Esophagus squamous epithelium (tissue), 5 donors: ENCODE measurements around the gene MIXL1. TPM values are rescaled to one million over a fixed set of nuclear protein-coding genes. Genes with fewer than 3 reads are reported as not detected.

Experiments
- DNase-seq: peaks from one replicate; lab custom pipeline; 2025; lab: John Stamatoyannopoulos, UW
- H3K27ac ChIP-seq, 4 donors: fragments of 200-600 bp; sonication (generic); one replicate each; pipeline ENCODE4 v1.5.1; 2016 to 2019; ENCODE audit warnings: mild to moderate bottlenecking in 1 of 4
- H3K27me3 ChIP-seq, 4 donors: fragments of 200-600 bp; sonication (generic); 1 replicate in 3 of 4; 2 replicates in 1 of 4; pipeline versions ENCODE4 v1.5.1 to v1.6.0; 2017 to 2021; ENCODE audit warnings: antibody characterized with exemption in 1 of 4
- H3K36me3 ChIP-seq, 3 donors: fragments of 200-600 bp; sonication (generic); one replicate each; pipeline ENCODE4 v1.5.1; 2016 to 2019
- H3K4me1 ChIP-seq, 3 donors: fragments of 200-600 bp; sonication (generic); one replicate each; pipeline ENCODE4 v1.5.1; 2017 to 2019
- H3K4me3 ChIP-seq, 4 donors: fragments of 200-600 bp; sonication (generic); 1 replicate in 3 of 4; 2 replicates in 1 of 4; pipeline ENCODE4 v1.5.1; 2016 to 2019; ENCODE audit warnings: mild to moderate bottlenecking in 2 of 4, moderate library complexity in 1 of 4
- H3K9me3 ChIP-seq, 3 donors: fragments of 200-600 bp; sonication (generic); one replicate each; pipeline ENCODE4 v1.5.1; 2016 to 2019
- CTCF ChIP-seq, 6 experiments: fragments of 450-650 bp in 4 of 6; fragments of 200-600 bp in 2 of 6; sonication (generic) in 2 of 6; IDR thresholded peaks; one replicate each; pipeline ENCODE4 v1.5.1; 2016 to 2019; ENCODE audit warnings: antibody characterized with exemption in 6 of 6, mild to moderate bottlenecking in 4 of 6, moderate library complexity in 4 of 6
- POLR2A ChIP-seq, 4 donors: fragments of 450-650 bp; IDR thresholded peaks; one replicate each; pipeline ENCODE4 v1.6.1; 2017; ENCODE audit warnings: antibody characterized with exemption in 4 of 4, mild to moderate bottlenecking in 4 of 4, moderate library complexity in 3 of 4
- WGBS, 2 donors: methylation state at CpG; one replicate each; pipeline ENCODE4 v1.1.5; 2018; 5-methylcytosine and 5-hydroxymethylcytosine counted together
- intact Hi-C: fragments of 100-400 bp; cut with DNase I; formaldehyde crosslinking; loops from one replicate; pipeline ENCODE4 v1.15.0; 2022
- total RNA-seq, 4 donors: library from RNA; depleted of rRNA; stranded (reverse); fragments of >200 nt; gene quantifications; one replicate each; pipeline ENCODE4 v1.1.0, GENCODE V29; 2016
- donor health status: DM: yes; HTN: yes; CAD: no.

Gene MIXL1
- total RNA-seq, 4 donors from 2014 or later, result not detected

- H3K27me3 ChIP-seq, result no peaks in the 10 kb centered on the region
- DNase-seq, result peak; percentile 28
- TF ChIP-seq POLR2A (IDR thresholded peaks at IDR 0.05) (peak in 2 of 4 donors; percentile 82 to 93), CTCF (IDR thresholded peaks at IDR 0.05) (peak in 1 of 6 experiments; percentile 27)
- no peaks in the 10 kb centered on the region for H3K36me3 ChIP-seq
- intact Hi-C loops, result no loop called here
- 0 to 1% methylated on average over 4 to 21 of the region's 75 CpGs for WGBS, 2 donors
- H3K27ac ChIP-seq, result peak within 1 kb of the TSS; percentile 95 to 99 (median 97)
- H3K4me1 ChIP-seq, result peaks cover 23 to 51% (median 30%) of the 10 kb centered on the region in 3 donors
- peak within 1 kb of the TSS; percentile 80 to 96 (median 82) for H3K4me3 ChIP-seq
- no peaks in the 10 kb centered on the region for H3K9me3 ChIP-seq
Measured at GRCh38 chr1:226186124-226187018, 37.1 kb upstream of the MIXL1 start, which contains the start of gene ACBD3. TSS of gene ACBD3 (minus strand) at chr1:226186741. CDS start at chr1:226186675, 66 bp downstream.

GRCh38 chr1:226187019-226187322 is 36.5 kb upstream of the MIXL1 start:
- no peak for TF ChIP-seq POLR2A (IDR thresholded peaks at IDR 0.05)
- peak in 2 of 6 experiments; percentile 18 to 32 for TF ChIP-seq CTCF (IDR thresholded peaks at IDR 0.05)
- H3K9me3 ChIP-seq, result no peaks in the 10 kb centered on the region
- H3K4me1 ChIP-seq, result peaks cover 19 to 45% (median 27%) of the 10 kb centered on the region in 3 donors
- DNase-seq, result no peak
- WGBS, 2 donors, result 25 to 36% methylated on average over 3 of the region's 10 CpGs
- no peaks in the 10 kb centered on the region for H3K36me3 ChIP-seq
- H3K27ac ChIP-seq, result peak overlapping the region; percentile 95 to 99 (median 97)
- H3K27me3 ChIP-seq, result no peaks in the 10 kb centered on the region
- peak overlapping the region; percentile 80 to 96 (median 82) for H3K4me3 ChIP-seq
- intact Hi-C loops, result no loop called here

GRCh38 chr1:226187380-226187779 is 36.1 kb upstream of the MIXL1 start:
- TF ChIP-seq CTCF (IDR thresholded peaks at IDR 0.05) (no peak), POLR2A (IDR thresholded peaks at IDR 0.05) (no peak)
- Histone ChIP-seq H3K4me1 (peaks cover 15 to 41% (median 23%) of the 10 kb centered on the region in 3 donors), H3K4me3 (peak overlapping the region; percentile 80 to 96 (median 82)), H3K27ac (peak overlapping the region in 3 of 4 donors; percentile 97 to 99 (median 97)), H3K36me3 (no peaks in the 10 kb centered on the region), H3K27me3 (no peaks in the 10 kb centered on the region), H3K9me3 (no peaks in the 10 kb centered on the region)
- 81 to 90% methylated on average over 6 to 7 of the region's 7 CpGs for WGBS, 2 donors
- intact Hi-C loops, result no loop called here
- DNase-seq, result no peak

GRCh38 chr1:226195144-226195543 is 28.3 kb upstream of the MIXL1 start:
- no peak overlapping the region for H3K4me3 ChIP-seq
- no peaks in the 10 kb centered on the region for H3K36me3 ChIP-seq
- WGBS, 2 donors, result 79 to 88% methylated on average over 1 of the region's 1 CpG
- H3K9me3 ChIP-seq, result no peaks in the 10 kb centered on the region
- H3K27ac ChIP-seq, result no peak overlapping the region
- DNase-seq, result no peak
- no peaks in the 10 kb centered on the region for H3K27me3 ChIP-seq
- intact Hi-C loops, result no loop called here
- H3K4me1 ChIP-seq, result no peaks in the 10 kb centered on the region
- TF ChIP-seq CTCF (IDR thresholded peaks at IDR 0.05) (no peak), POLR2A (IDR thresholded peaks at IDR 0.05) (no peak)

GRCh38 chr1:226199971-226200370 is 23.5 kb upstream of the MIXL1 start:
- DNase-seq, result no peak
- no peaks in the 10 kb centered on the region for H3K4me1 ChIP-seq
- WGBS, 2 donors, result 53 to 65% methylated on average over 2 of the region's 2 CpGs
- no peak overlapping the region for H3K27ac ChIP-seq
- intact Hi-C loops, result no loop called here
- H3K4me3 ChIP-seq, result no peak overlapping the region
- no peaks in the 10 kb centered on the region for H3K36me3 ChIP-seq
- no peaks in the 10 kb centered on the region for H3K9me3 ChIP-seq
- TF ChIP-seq POLR2A (IDR thresholded peaks at IDR 0.05) (no peak), CTCF (IDR thresholded peaks at IDR 0.05) (no peak)
- no peaks in the 10 kb centered on the region for H3K27me3 ChIP-seq
